Activated naive CD8-positive, alpha-beta T cell (primary cell): Measurements from ENCODE around the gene SARS2.

Experiments used
- H3K27ac Mint-ChIP-seq: one replicate; pipeline ENCODE4 v1.8.0; 2021; ENCODE audit warnings: mixed read lengths
- H3K27me3 Mint-ChIP-seq: one replicate; pipeline ENCODE4 v1.8.0; 2021; ENCODE audit warnings: mixed read lengths
- H3K36me3 Mint-ChIP-seq: one replicate; pipeline ENCODE4 v1.8.0; 2021; ENCODE audit warnings: mixed read lengths
- H3K4me1 Mint-ChIP-seq: one replicate; pipeline ENCODE4 v1.8.0; 2021; ENCODE audit warnings: low read depth, mixed read lengths
- H3K4me3 Mint-ChIP-seq: one replicate; pipeline ENCODE4 v1.8.0; 2021; ENCODE audit warnings: mild to moderate bottlenecking, mixed read lengths
- H3K9me3 Mint-ChIP-seq: one replicate; pipeline ENCODE4 v1.8.0; 2021; ENCODE audit warnings: low read depth, mixed read lengths

SARS2 gene

DNA sequence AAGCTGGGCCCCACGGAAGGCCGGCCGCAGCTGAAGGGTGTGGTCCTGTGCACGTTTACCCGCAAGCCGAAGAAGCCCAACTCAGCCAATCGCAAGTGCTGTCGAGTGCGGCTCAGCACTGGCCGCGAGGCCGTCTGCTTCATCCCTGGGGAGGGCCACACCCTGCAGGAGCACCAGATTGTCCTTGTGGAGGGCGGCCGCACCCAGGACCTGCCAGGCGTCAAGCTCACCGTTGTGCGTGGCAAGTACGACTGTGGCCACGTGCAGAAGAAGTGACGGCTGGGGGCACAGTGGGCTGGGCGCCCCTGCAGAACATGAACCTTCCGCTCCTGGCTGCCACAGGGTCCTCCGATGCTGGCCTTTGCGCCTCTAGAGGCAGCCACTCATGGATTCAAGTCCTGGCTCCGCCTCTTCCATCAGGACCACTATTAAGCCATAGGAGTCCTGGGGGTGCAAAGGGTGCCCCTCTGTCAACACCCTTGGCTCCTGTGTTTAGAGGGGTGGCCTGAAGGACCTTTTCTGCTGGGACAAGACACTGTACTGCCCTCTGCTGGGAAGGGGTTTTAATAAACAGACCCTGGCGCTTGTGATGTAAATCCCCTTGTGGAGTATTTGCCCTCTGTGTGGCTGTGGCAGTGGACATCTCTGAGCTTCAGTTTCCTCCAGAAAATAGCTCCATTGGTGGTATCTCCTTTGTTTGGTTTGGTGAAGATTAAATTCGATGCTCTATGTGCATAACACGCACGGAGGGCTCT is 2.0 kb upstream of the SARS2 start:
- H3K36me3 Mint-ChIP-seq: peaks cover 12% of the 10 kb centered on the region
- H3K9me3 Mint-ChIP-seq: no peaks in the 10 kb centered on the region
- peaks cover 28% of the 10 kb centered on the region for H3K4me1 Mint-ChIP-seq
- peak overlapping the region; percentile 41 for H3K27ac Mint-ChIP-seq
- H3K4me3 Mint-ChIP-seq: peak overlapping the region; percentile 98
- H3K27me3 Mint-ChIP-seq: no peaks in the 10 kb centered on the region

DNA sequence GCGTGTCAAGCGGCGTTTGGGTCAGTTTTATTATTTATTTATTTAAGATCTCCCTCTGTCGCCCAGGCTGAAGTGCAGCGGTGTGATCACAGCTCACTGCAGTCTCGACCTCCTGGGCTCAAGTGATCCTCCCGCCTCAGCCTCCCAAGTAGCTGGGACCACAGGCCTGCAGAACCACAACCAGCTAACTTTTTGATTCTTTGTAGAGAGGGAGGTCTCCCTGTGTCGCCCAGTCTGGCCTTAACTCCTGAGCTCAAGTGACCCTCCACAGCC is 894 bp upstream of the SARS2 start:
- H3K36me3 Mint-ChIP-seq: peaks cover 12% of the 10 kb centered on the region

GRCh38 chr19:38930776-38931520 is 385 bp upstream of the SARS2 start, which contains the start of gene MRPS12:
MRPS12 (plus strand) TSS chr19:38930944; CDS start chr19:38931295, 351 bp downstream.
- peak within 1 kb of the TSS; percentile 98 for H3K4me3 Mint-ChIP-seq
- H3K9me3 Mint-ChIP-seq: no peaks in the 10 kb centered on the region
- peaks cover 28% of the 10 kb centered on the region for H3K4me1 Mint-ChIP-seq
- peak within 1 kb of the TSS; percentile 99 for H3K27ac Mint-ChIP-seq
- peaks cover 10% of the 10 kb centered on the region for H3K36me3 Mint-ChIP-seq
- H3K27me3 Mint-ChIP-seq: no peaks in the 10 kb centered on the region

More for the DNA sequence above, 894 bp upstream of the SARS2 start:
- Mint-ChIP-seq H3K4me1 (peaks cover 28% of the 10 kb centered on the region), H3K27ac (peak overlapping the region; percentile 99), H3K4me3 (peak overlapping the region; percentile 98), H3K27me3 (no peaks in the 10 kb centered on the region), H3K9me3 (no peaks in the 10 kb centered on the region)

DNA sequence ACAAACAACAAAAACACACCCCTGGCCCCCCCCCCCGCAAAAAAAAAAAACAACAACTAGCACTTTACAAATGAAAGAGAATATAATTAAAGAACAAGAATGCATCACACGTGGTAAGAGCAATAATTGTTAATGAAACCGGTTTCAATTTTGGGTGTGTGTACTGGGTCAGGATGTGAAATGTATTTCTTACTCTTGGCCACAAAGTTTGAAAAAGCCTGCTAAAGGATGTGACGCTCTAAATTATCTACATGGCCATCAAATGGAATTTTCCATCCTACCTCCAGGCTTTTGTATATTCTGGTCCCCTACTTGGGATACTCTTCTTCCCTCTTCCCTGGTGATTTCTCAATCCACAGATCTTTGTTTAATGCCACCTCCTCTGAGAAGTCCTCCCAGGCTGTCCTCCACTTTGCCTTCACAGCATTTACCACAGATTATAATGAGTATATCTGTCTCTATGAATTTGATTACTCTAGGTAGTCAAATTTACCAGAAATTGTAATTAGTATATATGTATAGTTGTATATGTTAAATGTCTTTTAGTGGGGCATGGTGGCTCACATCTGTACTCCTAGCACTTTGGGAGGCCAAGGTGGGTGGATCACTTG is 2.1 kb downstream of the SARS2 start:
- Mint-ChIP-seq H3K27me3 (no peaks in the 10 kb centered on the region), H3K4me3 (peak overlapping the region; percentile 98), H3K4me1 (peaks cover 28% of the 10 kb centered on the region), H3K36me3 (peaks cover 3% of the 10 kb centered on the region), H3K9me3 (no peaks in the 10 kb centered on the region), H3K27ac (peak overlapping the region; percentile 16)

DNA sequence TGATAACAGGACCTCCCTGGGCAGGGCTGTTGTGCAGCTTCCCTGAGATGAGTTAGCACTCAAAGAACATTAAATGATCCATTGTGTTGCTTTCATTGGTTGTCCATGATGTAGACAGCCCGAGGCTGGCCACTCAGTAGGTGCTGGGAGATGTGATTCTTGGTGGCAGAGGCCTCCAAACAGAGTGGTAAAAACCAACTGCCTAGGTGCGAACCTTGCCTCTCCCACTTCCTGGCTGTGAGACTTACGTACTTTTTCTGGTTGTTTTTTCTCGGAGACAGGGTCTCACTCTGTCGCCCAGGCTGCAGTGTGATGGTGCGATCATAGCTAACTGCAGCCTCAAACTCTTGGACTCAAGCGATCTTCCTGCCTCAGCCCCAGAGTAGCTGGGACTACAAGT is 6.2 kb downstream of the SARS2 start:
- H3K4me3 Mint-ChIP-seq: no peak overlapping the region
- peaks cover 8% of the 10 kb centered on the region for H3K36me3 Mint-ChIP-seq
- H3K4me1 Mint-ChIP-seq: peaks cover 10% of the 10 kb centered on the region
- H3K27me3 Mint-ChIP-seq: no peaks in the 10 kb centered on the region
- H3K27ac Mint-ChIP-seq: no peak overlapping the region
- no peaks in the 10 kb centered on the region for H3K9me3 Mint-ChIP-seq

DNA sequence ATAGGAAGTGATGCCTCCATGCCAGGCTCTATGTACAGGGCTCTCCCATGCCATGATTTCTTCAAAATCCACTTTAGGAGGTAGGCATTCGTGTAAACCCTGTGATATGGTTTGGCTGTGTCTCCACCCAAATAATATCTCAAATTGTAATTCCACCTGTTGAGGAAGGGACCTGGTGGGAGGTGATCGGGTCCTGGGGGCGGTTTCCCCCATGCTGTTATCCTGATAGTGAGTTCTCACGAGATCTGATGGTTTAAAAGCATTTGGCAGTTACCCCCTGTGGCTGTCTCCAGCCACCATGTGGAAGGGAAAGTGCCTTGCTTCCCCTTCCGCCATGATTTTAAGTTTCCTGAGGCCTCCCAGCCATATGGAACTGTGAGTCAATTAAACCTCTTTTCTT is 8.1 kb downstream of the SARS2 start:
- Mint-ChIP-seq H3K4me1 (no peaks in the 10 kb centered on the region), H3K9me3 (no peaks in the 10 kb centered on the region), H3K4me3 (no peak overlapping the region), H3K27me3 (no peaks in the 10 kb centered on the region), H3K36me3 (peaks cover 8% of the 10 kb centered on the region), H3K27ac (no peak overlapping the region)

DNA sequence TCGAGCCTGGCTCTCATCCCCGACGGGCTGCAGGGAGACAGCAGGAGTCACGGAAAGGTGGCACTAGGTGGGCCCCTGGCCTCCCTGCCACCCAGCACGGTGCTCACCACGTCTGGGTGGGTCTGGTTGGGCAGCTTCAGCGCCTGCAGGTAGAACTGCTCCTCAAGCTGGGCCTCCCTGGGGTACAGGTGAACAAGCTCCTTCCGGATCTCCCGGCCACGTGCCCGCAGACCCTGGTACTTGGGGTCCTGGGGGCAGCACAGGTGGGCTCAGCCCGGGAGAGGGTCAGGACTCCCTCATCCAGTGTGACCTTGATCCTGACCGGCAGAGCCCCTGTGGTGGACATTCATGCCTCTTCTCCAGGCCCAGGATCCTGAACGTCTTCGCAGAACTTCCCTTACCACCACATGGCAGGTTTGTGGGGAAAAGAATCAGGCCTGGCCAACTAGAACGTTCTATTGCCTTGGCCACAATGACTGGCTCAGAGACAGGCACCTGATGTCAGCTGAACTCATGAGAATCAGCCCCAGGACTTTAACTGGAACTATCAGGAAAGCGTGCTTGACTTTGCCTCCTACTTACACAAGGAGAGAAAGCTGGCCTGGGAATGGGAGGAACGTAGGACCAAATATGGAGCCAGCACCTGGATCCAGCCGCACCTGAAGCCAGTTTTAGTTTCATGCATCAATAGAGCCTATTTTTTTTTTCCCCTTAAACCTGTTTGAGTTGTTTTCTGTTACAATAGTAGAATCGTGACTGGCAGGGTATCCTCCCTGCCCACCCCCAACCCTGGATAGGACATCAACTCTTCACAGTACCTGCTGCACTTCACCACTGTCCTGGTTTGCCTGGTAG is 8.9 kb downstream of the SARS2 start:
- Mint-ChIP-seq H3K4me3 (no peak overlapping the region), H3K27me3 (no peaks in the 10 kb centered on the region), H3K4me1 (no peaks in the 10 kb centered on the region), H3K36me3 (peaks cover 8% of the 10 kb centered on the region), H3K9me3 (no peaks in the 10 kb centered on the region), H3K27ac (no peak overlapping the region)

DNA sequence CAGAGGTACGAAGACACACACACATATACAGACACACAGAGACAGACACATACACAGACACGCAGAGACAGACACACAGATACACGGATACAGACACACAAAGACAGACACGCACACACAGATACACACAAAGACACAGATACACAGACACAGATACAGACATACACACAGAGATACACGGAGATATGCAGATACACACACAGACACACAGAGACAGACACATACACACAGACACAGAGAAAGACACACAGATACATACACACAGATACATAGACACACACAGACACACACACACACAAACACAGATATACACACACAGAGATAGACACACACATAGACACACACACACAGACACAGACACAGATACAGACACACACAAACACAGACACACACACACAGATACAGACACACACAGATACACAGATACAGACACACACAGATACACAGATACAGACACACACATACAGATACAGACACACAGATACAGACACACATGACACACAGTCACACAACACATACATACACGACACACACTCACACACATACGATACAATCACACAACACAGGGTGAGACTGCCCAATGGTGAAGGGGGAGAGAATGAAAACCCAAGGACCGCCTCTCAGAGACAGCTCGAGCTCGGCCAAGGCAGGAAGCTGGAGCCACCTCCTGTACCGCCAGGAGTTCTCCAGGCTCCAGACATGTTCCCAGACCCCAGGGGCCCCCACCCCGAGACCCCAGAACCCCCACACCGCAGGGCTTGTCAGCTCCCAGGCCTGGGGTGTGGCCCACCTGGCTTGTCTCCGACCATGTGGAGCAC is 9.8 kb downstream of the SARS2 start:
- no peak overlapping the region for H3K4me3 Mint-ChIP-seq
- H3K27me3 Mint-ChIP-seq: no peaks in the 10 kb centered on the region
- H3K4me1 Mint-ChIP-seq: no peaks in the 10 kb centered on the region
- H3K36me3 Mint-ChIP-seq: peaks cover 8% of the 10 kb centered on the region
- no peak overlapping the region for H3K27ac Mint-ChIP-seq
- H3K9me3 Mint-ChIP-seq: no peaks in the 10 kb centered on the region

GRCh38 chr19:38919837-38920601 is 10.5 kb downstream of the SARS2 start:
- H3K9me3 Mint-ChIP-seq: no peaks in the 10 kb centered on the region
- H3K27me3 Mint-ChIP-seq: no peaks in the 10 kb centered on the region
- peaks cover 8% of the 10 kb centered on the region for H3K36me3 Mint-ChIP-seq
- H3K27ac Mint-ChIP-seq: no peak overlapping the region
- no peak overlapping the region for H3K4me3 Mint-ChIP-seq
- no peaks in the 10 kb centered on the region for H3K4me1 Mint-ChIP-seq

GRCh38 chr19:38918526-38918925 is 12.0 kb downstream of the SARS2 start:
- Mint-ChIP-seq H3K9me3 (no peaks in the 10 kb centered on the region), H3K27ac (no peak overlapping the region), H3K36me3 (peaks cover 8% of the 10 kb centered on the region), H3K27me3 (no peaks in the 10 kb centered on the region), H3K4me3 (no peak overlapping the region), H3K4me1 (no peaks in the 10 kb centered on the region)

GRCh38 chr19:38917921-38918491 is 12.6 kb downstream of the SARS2 start:
- Mint-ChIP-seq H3K27ac (no peak overlapping the region), H3K9me3 (no peaks in the 10 kb centered on the region), H3K36me3 (peaks cover 8% of the 10 kb centered on the region)

GRCh38 chr19:38917516-38917915 is 13.0 kb downstream of the SARS2 start:
- Mint-ChIP-seq H3K4me1 (no peaks in the 10 kb centered on the region), H3K9me3 (no peaks in the 10 kb centered on the region), H3K4me3 (no peak overlapping the region), H3K36me3 (peaks cover 8% of the 10 kb centered on the region), H3K27ac (no peak overlapping the region), H3K27me3 (no peaks in the 10 kb centered on the region)

More at GRCh38 chr19:38917921-38918491, 12.6 kb downstream of the SARS2 start:
- H3K27me3 Mint-ChIP-seq: no peaks in the 10 kb centered on the region
- H3K4me3 Mint-ChIP-seq: no peak overlapping the region
- H3K4me1 Mint-ChIP-seq: no peaks in the 10 kb centered on the region
